H1 (cell line): ENCODE results near the gene CYP11A1. TPM values are rescaled to one million over a fixed set of nuclear protein-coding genes. Genes with fewer than 3 reads are reported as not detected.
A peak's percentile ranks its signal among the peaks of the same experiment; 100 is the strongest.

Experiments
- CTCF ChIA-PET: fragments of 300-600 bp; sonication (Branson Sonifier 250); formaldehyde crosslinking; loops from one replicate; lab custom pipeline; 2021; ENCODE audit not compliant: partially characterized antibody; lab: Charles Lee
- POLR2A ChIA-PET: fragments of 300-600 bp; sonication (Branson Sonifier 250); formaldehyde crosslinking; loops from one replicate; lab custom pipeline; 2021; ENCODE audit warnings: inconsistent platforms; ENCODE audit not compliant: partially characterized antibody; lab: Charles Lee
- DNase-seq, 2 experiments: peaks; one replicate each; pipeline versions ENCODE4 v3.0.0 to v3.0.0-alpha.2; 2010 to 2022; ENCODE audit warnings: low spot score in 2 of 2, low read depth in 1 of 2, mixed read lengths in 1 of 2
- FAIRE-seq: peaks from 2 replicates; lab custom pipeline; 2011; peaks lifted over from hg19 to GRCh38; lab: Jason Lieb, UNC
- H2AFZ ChIP-seq: 2 replicates; pipeline ENCODE4 v1.8.1; 2012; ENCODE audit warnings: low read length, inconsistent platforms
- H2AK5ac ChIP-seq: 2 replicates; pipeline ENCODE4 v1.6.1; 2013; ENCODE audit warnings: low read depth, low read length
- H2BK120ac ChIP-seq: replicated peaks from 2 replicates; pipeline ENCODE3; 2013; ENCODE audit warnings: low read depth, low read length, inconsistent platforms
- H2BK12ac ChIP-seq: 2 replicates; pipeline ENCODE4 v1.6.1; 2013; ENCODE audit warnings: low read depth, low read length
- H2BK15ac ChIP-seq: 2 replicates; pipeline ENCODE4 v1.6.1; 2013; ENCODE audit warnings: low read length
- H2BK20ac ChIP-seq: 2 replicates; pipeline ENCODE4 v1.6.1; 2013; ENCODE audit warnings: low read length
- H2BK5ac ChIP-seq: 2 replicates; pipeline ENCODE4 v1.6.1; 2013; ENCODE audit warnings: low read depth, low read length
- H3K14ac ChIP-seq: 2 replicates; pipeline ENCODE4 v1.6.1; 2013; ENCODE audit warnings: inconsistent platforms; ENCODE audit not compliant: insufficient read length
- H3K18ac ChIP-seq: 2 replicates; pipeline ENCODE4 v1.6.1; 2013; ENCODE audit warnings: low read length; ENCODE audit errors: extremely low read depth
- H3K23ac ChIP-seq: 2 replicates; pipeline ENCODE4 v1.6.1; 2013; ENCODE audit warnings: inconsistent platforms; ENCODE audit not compliant: insufficient read length
- H3K23me2 ChIP-seq: 2 replicates; pipeline ENCODE4 v1.6.1; 2013; ENCODE audit warnings: low read depth, low read length
- H3K27ac ChIP-seq: 2 replicates; pipeline ENCODE4 v1.6.1; 2011; ENCODE audit warnings: low read depth, low read length, inconsistent platforms
- H3K27me3 ChIP-seq, 4 experiments: replicated peaks in 1 of 4; 1 replicate in 1 of 4; 2 replicates in 3 of 4; pipeline versions ENCODE4 v1.6.1 to v1.8.1; 2011 to 2013; ENCODE audit warnings: low read length in 3 of 4, mild to moderate bottlenecking in 3 of 4, inconsistent platforms in 2 of 4, mixed read lengths in 2 of 4, moderate library complexity in 1 of 4; ENCODE audit not compliant: control insufficient read depth in 3 of 4, insufficient read depth in 3 of 4; ENCODE audit errors: extremely low read depth in 1 of 4
- H3K36me3 ChIP-seq, 4 experiments: 2 replicates each; pipeline versions ENCODE4 v1.6.1 to v1.8.1; 2011 to 2013; ENCODE audit warnings: mild to moderate bottlenecking in 4 of 4, low read length in 3 of 4, moderate library complexity in 2 of 4, control low read depth in 1 of 4, inconsistent platforms in 1 of 4; ENCODE audit not compliant: insufficient read depth in 4 of 4, control insufficient read depth in 2 of 4
- H3K4ac ChIP-seq: replicated peaks from 2 replicates; pipeline ENCODE3; 2013; ENCODE audit warnings: low read length, low read depth, mixed read lengths, inconsistent platforms; ENCODE audit not compliant: insufficient read length
- H3K4me1 ChIP-seq, 4 experiments: replicated peaks in 1 of 4; 1 replicate in 1 of 4; 2 replicates in 3 of 4; pipeline versions ENCODE4 v1.6.1 to v1.8.1; 2011 to 2013; ENCODE audit warnings: low read length in 3 of 4, inconsistent platforms in 2 of 4, mixed read lengths in 1 of 4; ENCODE audit not compliant: insufficient read depth in 4 of 4, control insufficient read depth in 3 of 4
- H3K4me2 ChIP-seq, 2 experiments: 2 replicates each; pipeline versions ENCODE4 v1.6.1 to v1.8.1; 2011 to 2013; ENCODE audit warnings: low read depth in 2 of 2, low read length in 2 of 2, control low read depth in 1 of 2, inconsistent platforms in 1 of 2, mild to moderate bottlenecking in 1 of 2; ENCODE audit not compliant: insufficient read depth in 1 of 2
- H3K4me3 ChIP-seq, 4 experiments: fragments of 200-600, 300-600 bp in 1 of 4; sonication (generic), shearing (Covaris generic), sonication (Bioruptor Twin) in 1 of 4; 2 replicates each; pipeline versions ENCODE4 v1.5.1 to v1.8.1; 2011 to 2016; ENCODE audit warnings: low read length in 4 of 4, low read depth in 3 of 4, control low read depth in 2 of 4, inconsistent platforms in 2 of 4, mild to moderate bottlenecking in 2 of 4, mixed read lengths in 1 of 4, moderate library complexity in 1 of 4; ENCODE audit not compliant: insufficient read depth in 2 of 4; ENCODE audit errors: extremely low read depth in 1 of 4
- H3K56ac ChIP-seq: replicated peaks from 2 replicates; pipeline ENCODE3; 2013; ENCODE audit warnings: low read depth, mild to moderate bottlenecking, mixed read lengths, low read length, inconsistent platforms; ENCODE audit not compliant: insufficient read length
- H3K79me1 ChIP-seq: 2 replicates; pipeline ENCODE4 v1.6.1; 2013; ENCODE audit warnings: low read depth, low read length, control low read depth
- H3K79me2 ChIP-seq, 2 experiments: 2 replicates each; pipeline versions ENCODE4 v1.6.1 to v1.8.1; 2012 to 2013; ENCODE audit warnings: low read length in 2 of 2, mild to moderate bottlenecking in 2 of 2, inconsistent platforms in 1 of 2; ENCODE audit not compliant: insufficient read depth in 2 of 2, control insufficient read depth in 1 of 2
- H3K9ac ChIP-seq, 4 experiments: replicated peaks in 1 of 4; 1 replicate in 1 of 4; 2 replicates in 3 of 4; pipeline versions ENCODE4 v1.6.1 to v1.8.1; 2011 to 2013; ENCODE audit warnings: low read depth in 3 of 4, low read length in 3 of 4, control low read depth in 2 of 4, mild to moderate bottlenecking in 2 of 4, moderate library complexity in 2 of 4, inconsistent platforms in 1 of 4; ENCODE audit errors: extremely low read depth in 1 of 4
- H3K9me3 ChIP-seq, 2 experiments: 2 replicates each; pipeline versions ENCODE4 v1.6.1 to v1.8.1; 2012 to 2013; ENCODE audit warnings: mild to moderate bottlenecking in 2 of 2, moderate library complexity in 2 of 2, control low read depth in 1 of 2, inconsistent platforms in 1 of 2, low read depth in 1 of 2, low read length in 1 of 2, mixed read lengths in 1 of 2; ENCODE audit not compliant: insufficient read depth in 2 of 2
- H4K20me1 ChIP-seq, 2 experiments: replicated peaks in 1 of 2; 2 replicates each; pipeline versions ENCODE3 to v1.8.1; 2011 to 2013; ENCODE audit warnings: inconsistent platforms in 2 of 2, low read length in 2 of 2, mild to moderate bottlenecking in 1 of 2; ENCODE audit not compliant: insufficient read depth in 2 of 2, control insufficient read depth in 1 of 2
- H4K5ac ChIP-seq: 2 replicates; pipeline ENCODE4 v1.6.1; 2013; ENCODE audit warnings: low read length, low read depth, mixed read lengths, inconsistent platforms; ENCODE audit not compliant: insufficient read length
- H4K8ac ChIP-seq: 2 replicates; pipeline ENCODE4 v1.8.0; 2013; ENCODE audit warnings: mild to moderate bottlenecking, moderate library complexity, low read length, inconsistent platforms; ENCODE audit not compliant: insufficient read depth; ENCODE audit errors: extremely low read depth
- H4K91ac ChIP-seq: replicated peaks from 2 replicates; pipeline ENCODE3; 2013; ENCODE audit warnings: low read length, mixed read lengths, inconsistent platforms; ENCODE audit not compliant: insufficient read length
- CTBP2 ChIP-seq: IDR thresholded peaks from 2 replicates; pipeline ENCODE4 v1.7.0; 2011; ENCODE audit warnings: borderline replicate concordance, mild to moderate bottlenecking, moderate library complexity, mixed read lengths, low read length; ENCODE audit not compliant: insufficient read depth, insufficient read length
- FOSL1 ChIP-seq: IDR thresholded peaks from 2 replicates; pipeline ENCODE4 v1.6.1; 2011; ENCODE audit warnings: mild to moderate bottlenecking, low read depth, low read length, moderate library complexity; ENCODE audit not compliant: insufficient read depth
- HDAC2 ChIP-seq, 2 experiments: fragments of 300-600 bp in 1 of 2; sonication (generic) in 1 of 2; IDR thresholded peaks; 2 replicates each; pipeline ENCODE4 v1.6.1; 2011 to 2012; ENCODE audit warnings: low read depth in 2 of 2, low read length in 2 of 2, mild to moderate bottlenecking in 2 of 2, moderate library complexity in 2 of 2, borderline replicate concordance in 1 of 2, inconsistent platforms in 1 of 2
- JUN ChIP-seq: IDR thresholded peaks from 2 replicates; pipeline ENCODE4 v1.6.1; 2011; ENCODE audit warnings: low read depth, mild to moderate bottlenecking, improper control_type of control experiment, low read length
- KDM1A ChIP-seq: fragments of 200-600, 300-600 bp; sonication (generic); IDR thresholded peaks from 2 replicates; pipeline ENCODE4 v1.7.1; 2016; ENCODE audit warnings: mild to moderate bottlenecking, low read length, borderline replicate concordance
- RAD21 ChIP-seq, 2 experiments: IDR thresholded peaks in 1 of 2; conservative IDR thresholded peaks in 1 of 2; 2 replicates each; pipeline ENCODE4 v1.6.1; 2011; ENCODE audit warnings: low read depth in 2 of 2, low read length in 2 of 2, improper control_type of control experiment in 1 of 2, inconsistent platforms in 1 of 2, mild to moderate bottlenecking in 1 of 2, moderate library complexity in 1 of 2
- RNF2 ChIP-seq: fragments of 200-900, 300-1000 bp; sonication (generic); IDR thresholded peaks from 2 replicates; pipeline ENCODE4 v1.7.1; 2016; ENCODE audit warnings: borderline replicate concordance, low read depth, mild to moderate bottlenecking, antibody characterized with exemption, low read length; ENCODE audit not compliant: poor library complexity, severe bottlenecking; ENCODE audit errors: missing control alignments
- SIX5 ChIP-seq: IDR thresholded peaks from 2 replicates; pipeline ENCODE4 v1.6.1; 2011; ENCODE audit warnings: mild to moderate bottlenecking, low read depth, low read length
- WGBS, 2 experiments: shearing (Covaris generic) in 1 of 2; methylation state at CpG; one replicate each; pipeline versions ENCODE4 v1.1.6 to v1.1.7; 2013 to 2015; ENCODE audit warnings: low lambda C conversion rate in 2 of 2, mixed read lengths in 2 of 2, inconsistent platforms in 1 of 2, low coverage in 1 of 2, missing lambda C conversion rate in 1 of 2; ENCODE audit not compliant: insufficient replicate concordance in 2 of 2, insufficient coverage in 1 of 2, insufficient read length in 1 of 2; ENCODE audit errors: extremely low coverage in 1 of 2, missing lambda C conversion rate in 1 of 2; 5-methylcytosine and 5-hydroxymethylcytosine counted together
- polyA plus RNA-seq, 7 experiments: library from polyadenylated mRNA; depleted of rRNA in 3 of 7; stranded (reverse) in 5 of 7; unstranded in 2 of 7; fragments of >200 nt in 5 of 7; fragments of 200-250 nt in 2 of 7; gene quantifications; 1 replicate in 5 of 7; 2 replicates in 1 of 7; 4 replicates in 1 of 7; pipeline versions ENCODE4 v1.2.1 to v1.2.3, GENCODE V29; 2011 to 2013; ENCODE audit warnings: missing spikeins in 2 of 7, mixed read lengths in 2 of 7
- total RNA-seq: library from RNA; stranded (reverse); fragmentation: NEBNext Ultra II Directional; extraction: Animal tissue kit (Norgen Biotek cat#: 25700); gene quantifications from 2 replicates; pipeline ENCODE4 v1.2.1, GENCODE V29; 2021

Gene CYP11A1
- total and polyA plus RNA-seq, 2 of the 8 experiments (the other 6 are each of a cell fraction or from before 2014, with no cell fraction given), result 1.9 to 7.2 TPM

- Histone ChIP-seq H3K27ac (no peak overlapping the region), H2AK5ac (no peak overlapping the region), H4K20me1 (no peaks in the 10 kb centered on the region), H3K36me3 (no peaks in the 10 kb centered on the region), H4K5ac (peak overlapping the region; percentile 92), H3K56ac (no peak overlapping the region), H3K27me3 (peaks cover 0 to 3% (median 0%) of the 10 kb centered on the region in 4 experiments; a peak in 3 of 7 replicates), H3K9me3 (no peaks in the 10 kb centered on the region), H3K9ac (no peak overlapping the region; a peak in 2 of 7 replicates), H4K91ac (peak overlapping the region; percentile 83), H4K8ac (no peak overlapping the region), H2BK12ac (peak overlapping the region; percentile 87; the same call in 1 of the 2 replicates), H3K4ac (peak overlapping the region; percentile 65), H2AFZ (peak overlapping the region; percentile 87), H3K4me1 (peaks cover 4 to 17% (median 10%) of the 10 kb centered on the region in 4 experiments), H3K23ac (no peak overlapping the region), H3K14ac (no peak overlapping the region), H3K18ac (peak overlapping the region; percentile 99), H2BK15ac (peak overlapping the region; percentile 97; the same call in 1 of the 2 replicates), H3K23me2 (peaks cover 6% of the 10 kb centered on the region; the same call in 1 of the 2 replicates), H2BK120ac (no peak overlapping the region), H3K79me2 (no peaks in the 10 kb centered on the region), H2BK5ac (peak overlapping the region; percentile 92), H3K4me2 (peak overlapping the region; percentile 76 to 99), H3K4me3 (peak overlapping the region; percentile 37 to 74 (median 54)), H3K79me1 (no peaks in the 10 kb centered on the region; the same call in 1 of the 2 replicates), H2BK20ac (no peak overlapping the region; the same call in 1 of the 2 replicates)
- DNase-seq, result peak in 1 of 2 experiments; percentile 93
- CTCF ChIA-PET, result interaction anchor here (0.6 to 36.8 kb wide), 24 partner anchors 11 to 368 kb away, joined by 3 to 1311 read pairs (median 5); partner anchors contain the start of gene SEMA7A
- POLR2A ChIA-PET, result interaction anchor here (0.9 to 3.1 kb wide), 5 partner anchors 10 to 111 kb away, joined by 3 to 9 read pairs (median 3); no protein-coding TSS in a partner anchor
- FAIRE-seq, result no peak
- 28% methylated on average over 11 of the region's 11 CpGs; no CpG with 5 or more reads in 1 of the 2 experiments for WGBS, 2 experiments
- no peak for TF ChIP-seq FOSL1
- TF ChIP-seq RAD21 (IDR thresholded peaks at IDR 0.05 in 1 of 2, conservative IDR thresholded peaks at IDR 0.05 in 1 of 2; ENCODE audit: low read depth in 2 of 2, low read length in 2 of 2), result 0 out of 4 replicates have a peak, but pooled peaks of 1 of the 2 experiments have one; percentile 3
- TF ChIP-seq RNF2, result peak; percentile 9
- TF ChIP-seq KDM1A, result no peak
- TF ChIP-seq JUN, result no peak
- no peak for TF ChIP-seq CTBP2
- no peak; a peak in 1 of 4 replicates for TF ChIP-seq HDAC2 (IDR thresholded peaks at IDR 0.05; ENCODE audit: borderline replicate concordance in 1 of 2, low read depth in 2 of 2, low read length in 2 of 2)
- no peak for TF ChIP-seq SIX5
Observed at GRCh38 chr15:74374648-74375302, 7.3 kb upstream of the CYP11A1 start.
